ENCODE measurements around the gene NPTXR. TPM values are rescaled to one million over a fixed set of nuclear protein-coding genes. Genes with fewer than 3 reads are reported as not detected.

NPTXR gene
- polyA plus RNA-seq, 1 of the 3 experiments (the other 2 are of a cell fraction): 1.2 TPM

GRCh38 chr22:38829485-38829884 is 14.3 kb downstream of the NPTXR start:
- H3K27ac ChIP-seq (ENCODE audit: low read depth in 2 of 2, low read length in 1 of 2): no peak overlapping the region
- H4K20me1 ChIP-seq (ENCODE audit: insufficient read depth): no peaks in the 10 kb centered on the region
- H3K4me3 ChIP-seq (ENCODE audit: low read depth in 2 of 2, low read length in 1 of 2): no peak overlapping the region
- WGBS (ENCODE audit: low lambda C conversion rate): no CpG with 5 or more reads among the region's 4 CpGs
- H3F3A ChIP-seq (replicated peaks; ENCODE audit: insufficient read depth): no peaks in the 10 kb centered on the region
- ChIA-PET POLR2A (no interaction called here), CTCF (interaction anchor here (1.3 kb wide), 1 partner anchor 13 kb away, joined by 4 read pairs; no protein-coding TSS in a partner anchor)
- TF ChIP-seq TEAD4 (IDR thresholded peaks at IDR 0.05; ENCODE audit: borderline replicate concordance, insufficient read depth): no peak
- no peaks in the 10 kb centered on the region for H3K79me2 ChIP-seq (ENCODE audit: insufficient read depth)
- no peak overlapping the region for H2AFZ ChIP-seq (ENCODE audit: low read depth)
- H3K36me3 ChIP-seq (replicated peaks in 1 of 2; ENCODE audit: control insufficient read depth in 1 of 2, insufficient read depth in 2 of 2, low read length in 1 of 2): no peaks in the 10 kb centered on the region
- H3K4me2 ChIP-seq: no peak overlapping the region
- no peaks in the 10 kb centered on the region for H3K27me3 ChIP-seq (ENCODE audit: insufficient read depth)
- H3K4me1 ChIP-seq (ENCODE audit: control insufficient read depth in 1 of 2, insufficient read depth in 2 of 2, low read depth in 1 of 2, low read length in 1 of 2): no peaks in the 10 kb centered on the region
- DNase-seq: no peak
- no peak overlapping the region for H3K9ac ChIP-seq
- H3K9me3 ChIP-seq: no peaks in the 10 kb centered on the region
- H3K9me2 ChIP-seq: no peaks in the 10 kb centered on the region

DNA sequence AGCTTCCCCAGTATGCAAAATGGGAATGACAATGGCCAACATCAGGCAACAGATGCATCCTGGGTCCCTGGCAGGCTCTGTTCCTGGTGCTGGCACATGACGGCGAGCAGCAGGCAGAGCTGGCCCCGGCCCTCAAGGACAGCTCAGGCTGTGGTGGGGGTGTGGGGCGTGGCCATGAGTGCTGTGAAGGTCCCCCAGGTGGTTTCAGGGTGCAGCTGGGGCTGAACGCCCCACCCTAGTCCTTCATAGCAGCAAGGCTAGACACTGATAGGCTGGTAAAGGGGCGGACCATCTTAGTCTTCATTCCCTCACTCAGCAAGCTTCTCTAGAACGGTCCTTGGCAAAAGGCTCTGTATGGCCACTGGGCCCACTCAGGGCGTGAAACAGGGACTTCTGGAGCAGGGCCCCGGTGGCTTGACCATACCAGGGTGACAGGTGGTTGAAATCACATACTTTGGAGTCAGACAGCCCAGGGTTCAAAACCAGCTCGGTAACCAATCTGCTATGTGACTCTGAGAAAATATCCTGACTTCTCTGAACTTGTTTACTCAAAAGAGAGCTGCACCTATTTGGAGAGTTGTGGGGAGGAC is 15.1 kb downstream of the NPTXR start:
- TF ChIP-seq RCOR1 (IDR thresholded peaks at IDR 0.05; ENCODE audit: low read length) (no peak), MXI1 (IDR thresholded peaks at IDR 0.05; ENCODE audit: low read depth, low read length) (no peak), TAF1 (IDR thresholded peaks at IDR 0.05; ENCODE audit: borderline replicate concordance, low read depth, low read length) (no peak), YY1 (IDR thresholded peaks at IDR 0.05; ENCODE audit: low read depth) (no peak), TCF12 (IDR thresholded peaks at IDR 0.05) (no peak), GABPA (IDR thresholded peaks at IDR 0.05; ENCODE audit: low read depth) (no peak), RXRA (IDR thresholded peaks at IDR 0.05; ENCODE audit: borderline replicate concordance, low read depth) (no peak), ZBTB33 (IDR thresholded peaks at IDR 0.05; ENCODE audit: borderline replicate concordance, low read depth) (no peak), TEAD4 (IDR thresholded peaks at IDR 0.05; ENCODE audit: borderline replicate concordance, insufficient read depth) (no peak), USF2 (IDR thresholded peaks at IDR 0.05; ENCODE audit: borderline replicate concordance, low read depth, low read length) (no peak), POLR2AphosphoS5 (IDR thresholded peaks at IDR 0.05; ENCODE audit: low read depth, low read length) (no peak), REST (IDR thresholded peaks at IDR 0.05; ENCODE audit: low read depth, low read length) (no peak), GATA2 (CRISPR knock-in tag; IDR thresholded peaks at IDR 0.05) (no peak), NRF1 (IDR thresholded peaks at IDR 0.05; ENCODE audit: low read depth, low read length) (no peak), FOXM1 (IDR thresholded peaks at IDR 0.05; ENCODE audit: low read depth) (no peak)
- TF ChIP-seq, protein P1, sequence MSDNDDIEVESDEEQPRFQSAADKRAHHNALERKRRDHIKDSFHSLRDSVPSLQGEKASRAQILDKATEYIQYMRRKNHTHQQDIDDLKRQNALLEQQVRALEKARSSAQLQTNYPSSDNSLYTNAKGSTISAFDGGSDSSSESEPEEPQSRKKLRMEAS (IDR thresholded peaks at IDR 0.05; ENCODE audit: low read depth): no peak
- TF ChIP-seq, protein P2, sequence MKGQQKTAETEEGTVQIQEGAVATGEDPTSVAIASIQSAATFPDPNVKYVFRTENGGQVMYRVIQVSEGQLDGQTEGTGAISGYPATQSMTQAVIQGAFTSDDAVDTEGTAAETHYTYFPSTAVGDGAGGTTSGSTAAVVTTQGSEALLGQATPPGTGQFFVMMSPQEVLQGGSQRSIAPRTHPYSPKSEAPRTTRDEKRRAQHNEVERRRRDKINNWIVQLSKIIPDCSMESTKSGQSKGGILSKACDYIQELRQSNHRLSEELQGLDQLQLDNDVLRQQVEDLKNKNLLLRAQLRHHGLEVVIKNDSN (IDR thresholded peaks at IDR 0.05; ENCODE audit: borderline replicate concordance, low read depth): no peak
- POLR2A ChIA-PET: no interaction called here
- Histone ChIP-seq H3K4me1 (ENCODE audit: control insufficient read depth in 1 of 2, insufficient read depth in 2 of 2, low read depth in 1 of 2, low read length in 1 of 2) (no peaks in the 10 kb centered on the region), H3K4me3 (ENCODE audit: low read depth in 2 of 2, low read length in 1 of 2) (no peak overlapping the region), H3K27ac (ENCODE audit: low read depth in 2 of 2, low read length in 1 of 2) (no peak overlapping the region), H2AFZ (ENCODE audit: low read depth) (no peak overlapping the region), H3K9me2 (no peaks in the 10 kb centered on the region), H3K4me2 (no peak overlapping the region), H3K36me3 (replicated peaks in 1 of 2; ENCODE audit: control insufficient read depth in 1 of 2, insufficient read depth in 2 of 2, low read length in 1 of 2) (no peaks in the 10 kb centered on the region), H3K27me3 (ENCODE audit: insufficient read depth) (no peaks in the 10 kb centered on the region), H3K79me2 (ENCODE audit: insufficient read depth) (no peaks in the 10 kb centered on the region), H3K9ac (no peak overlapping the region), H3K9me3 (no peaks in the 10 kb centered on the region), H4K20me1 (ENCODE audit: insufficient read depth) (no peaks in the 10 kb centered on the region), H3F3A (replicated peaks; ENCODE audit: insufficient read depth) (no peaks in the 10 kb centered on the region)
- DNase-seq: no peak
- CTCF ChIA-PET: interaction anchor here (1.3 kb wide), 1 partner anchor 14 kb away, joined by 4 read pairs; no protein-coding TSS in a partner anchor
- WGBS (ENCODE audit: low lambda C conversion rate): 18% methylated on average over 2 of the region's 10 CpGs

Measured in SK-N-SH (cell line).